IMR-90 (cell line): ENCODE data around the gene NADSYN1. TPM values are rescaled to one million over a fixed set of nuclear protein-coding genes. Genes with fewer than 3 reads are reported as not detected.

Experiments
- ATAC-seq: fragments of 200-7000 bp; cut with Tn5 transposase; 2 replicates; pipeline ENCODE4 v1.9.1; 2020; ENCODE audit warnings: low read depth, mild to moderate bottlenecking, moderate library complexity
- BruUV-seq: library from RNA; stranded (reverse); fragments of 400-500 nt; replicated peaks from 2 replicates; lab custom pipeline; 2021; lab: Mats Ljungman, UMichigan
- CTCF ChIA-PET: fragments of 300-600 bp; formaldehyde crosslinking; extraction: SDS; loops from one replicate; lab custom pipeline; 2021; ENCODE audit warnings: antibody characterized with exemption; lab: Yijun Ruan, JAX
- POLR2A ChIA-PET: fragments of 300-600 bp; sonication (Branson Sonifier 250); formaldehyde crosslinking; loops from one replicate; lab custom pipeline; 2022; ENCODE audit warnings: antibody characterized with exemption; ENCODE audit not compliant: unreplicated experiment; lab: Charles Lee
- DNase-seq: peaks from one replicate; pipeline ENCODE4 v3.0.0; 2013
- H2AFZ ChIP-seq: replicated peaks from 2 replicates; pipeline ENCODE3; 2013; ENCODE audit warnings: low read length, mild to moderate bottlenecking; ENCODE audit not compliant: poor library complexity
- H2AK5ac ChIP-seq: 2 replicates; pipeline ENCODE4 v1.6.1; 2013; ENCODE audit warnings: low read depth, low read length, inconsistent platforms
- H2AK9ac ChIP-seq: replicated peaks from 2 replicates; pipeline ENCODE3; 2013; ENCODE audit warnings: mild to moderate bottlenecking, low read depth, low read length, moderate library complexity; ENCODE audit not compliant: poor library complexity
- H2BK120ac ChIP-seq: 2 replicates; pipeline ENCODE4 v1.6.1; 2013; ENCODE audit warnings: low read depth, low read length, inconsistent platforms
- H2BK15ac ChIP-seq: 3 replicates; pipeline ENCODE4 v1.6.1; 2013; ENCODE audit warnings: low read depth, low read length, inconsistent platforms
- H2BK20ac ChIP-seq: 2 replicates; pipeline ENCODE4 v1.6.1; 2013; ENCODE audit warnings: low read depth, mild to moderate bottlenecking, inconsistent platforms, low read length, moderate library complexity
- H2BK5ac ChIP-seq: 2 replicates; pipeline ENCODE4 v1.6.1; 2013; ENCODE audit warnings: mild to moderate bottlenecking, low read depth, low read length, inconsistent platforms; ENCODE audit not compliant: poor library complexity, severe bottlenecking
- H3K14ac ChIP-seq: replicated peaks from 2 replicates; pipeline ENCODE4 v1.6.1; 2013; ENCODE audit warnings: low read depth, low read length, inconsistent platforms
- H3K18ac ChIP-seq: 2 replicates; pipeline ENCODE4 v1.6.1; 2013; ENCODE audit warnings: low read depth, low read length, control low read depth
- H3K23ac ChIP-seq: 2 replicates; pipeline ENCODE4 v1.6.1; 2013; ENCODE audit warnings: low read depth, low read length, inconsistent platforms
- H3K27ac ChIP-seq: 2 replicates; pipeline ENCODE4 v1.5.1; 2013; ENCODE audit warnings: mild to moderate bottlenecking, control low read depth, low read length; ENCODE audit not compliant: insufficient read depth
- H3K27me3 ChIP-seq: 2 replicates; pipeline ENCODE4 v1.6.1; 2013; ENCODE audit warnings: low read length; ENCODE audit not compliant: control insufficient read depth, insufficient read depth
- H3K36me3 ChIP-seq: 2 replicates; pipeline ENCODE4 v1.6.1; 2013; ENCODE audit warnings: low read length, mixed read lengths; ENCODE audit not compliant: control insufficient read depth, insufficient read depth
- H3K4ac ChIP-seq: 2 replicates; pipeline ENCODE4 v1.6.1; 2013; ENCODE audit warnings: low read depth, low read length, inconsistent platforms
- H3K4me1 ChIP-seq: 2 replicates; pipeline ENCODE4 v1.6.1; 2013; ENCODE audit warnings: low read length, mixed read lengths; ENCODE audit not compliant: control insufficient read depth, insufficient read depth
- H3K4me2 ChIP-seq: 2 replicates; pipeline ENCODE4 v1.6.1; 2013; ENCODE audit warnings: low read depth, mild to moderate bottlenecking, control low read depth, low read length, moderate library complexity
- H3K4me3 ChIP-seq: 2 replicates; pipeline ENCODE4 v1.5.1; 2013; ENCODE audit warnings: low read depth, mild to moderate bottlenecking, control low read depth, low read length, moderate library complexity; ENCODE audit not compliant: insufficient read depth
- H3K56ac ChIP-seq: 2 replicates; pipeline ENCODE4 v1.6.1; 2013; ENCODE audit warnings: low read length, inconsistent platforms; ENCODE audit not compliant: insufficient read depth; ENCODE audit errors: extremely low read depth
- H3K79me1 ChIP-seq, 2 experiments: 2 replicates each; pipeline ENCODE4 v1.6.1; 2013; ENCODE audit warnings: low read length in 2 of 2, inconsistent platforms in 1 of 2, low read depth in 1 of 2
- H3K9ac ChIP-seq: 2 replicates; pipeline ENCODE4 v1.6.1; 2013; ENCODE audit warnings: low read depth, low read length, control low read depth
- H3K9me1 ChIP-seq: 2 replicates; pipeline ENCODE4 v1.6.1; 2013; ENCODE audit warnings: low read length, inconsistent platforms; ENCODE audit not compliant: insufficient read depth
- H3K9me3 ChIP-seq: 2 replicates; pipeline ENCODE4 v1.6.1; 2013; ENCODE audit warnings: low read length; ENCODE audit not compliant: control insufficient read depth, insufficient read depth
- H4K20me1 ChIP-seq: 2 replicates; pipeline ENCODE4 v1.6.1; 2013; ENCODE audit warnings: low read length, inconsistent platforms; ENCODE audit not compliant: insufficient read depth
- H4K5ac ChIP-seq: 2 replicates; pipeline ENCODE4 v1.6.1; 2013; ENCODE audit warnings: mild to moderate bottlenecking, low read depth, low read length, control low read depth
- H4K8ac ChIP-seq, 2 experiments: 2 replicates each; pipeline ENCODE4 v1.6.1; 2013; ENCODE audit warnings: low read depth in 2 of 2, low read length in 2 of 2, control low read depth in 1 of 2, inconsistent platforms in 1 of 2
- H4K91ac ChIP-seq: 2 replicates; pipeline ENCODE4 v1.6.1; 2013; ENCODE audit warnings: low read depth, low read length, inconsistent platforms; ENCODE audit not compliant: insufficient read depth
- BHLHE40 ChIP-seq: fragments of 150-350 bp; IDR thresholded peaks from 2 replicates; pipeline ENCODE4 v1.6.1; 2016; ENCODE audit warnings: mild to moderate bottlenecking, low read depth, low read length
- CHD1 ChIP-seq: IDR thresholded peaks from 2 replicates; pipeline ENCODE4 v1.6.1; 2012; ENCODE audit warnings: low read depth, low read length, improper control_type of control experiment
- ELK1 ChIP-seq: fragments of 150-350 bp; IDR thresholded peaks from 2 replicates; pipeline ENCODE4 v1.6.1; 2016; ENCODE audit warnings: low read depth, mild to moderate bottlenecking, low read length, moderate library complexity, borderline replicate concordance
- FOS ChIP-seq: fragments of 150-350 bp; IDR thresholded peaks from 2 replicates; pipeline ENCODE4 v1.6.1; 2016; ENCODE audit warnings: low read depth, low read length
- MAFK ChIP-seq: IDR thresholded peaks from 2 replicates; pipeline ENCODE4 v1.6.1; 2012; ENCODE audit warnings: low read depth, low read length, improper control_type of control experiment
- MAZ ChIP-seq: IDR thresholded peaks from 2 replicates; pipeline ENCODE4 v1.6.1; 2012; ENCODE audit warnings: low read depth, mild to moderate bottlenecking, low read length, improper control_type of control experiment, moderate library complexity, borderline replicate concordance
- MXI1 ChIP-seq: IDR thresholded peaks from 2 replicates; pipeline ENCODE4 v1.6.1; 2012; ENCODE audit warnings: low read depth, mild to moderate bottlenecking, low read length, moderate library complexity, borderline replicate concordance
- NFE2L2 ChIP-seq: fragments of 150-350 bp; IDR thresholded peaks from 2 replicates; pipeline ENCODE4 v1.6.1; 2016; ENCODE audit warnings: low read depth, mild to moderate bottlenecking, low read length
- RCOR1 ChIP-seq: IDR thresholded peaks from 2 replicates; pipeline ENCODE4 v1.6.1; 2012; ENCODE audit warnings: mild to moderate bottlenecking, low read length, improper control_type of control experiment; ENCODE audit not compliant: insufficient replicate concordance
- SMC3 ChIP-seq: fragments of 150-350 bp; IDR thresholded peaks from 2 replicates; pipeline ENCODE4 v1.6.1; 2016; ENCODE audit warnings: low read depth, mild to moderate bottlenecking, antibody characterized with exemption, low read length, moderate library complexity
- WGBS, 2 experiments: methylation state at CpG; one replicate each; pipeline versions ENCODE4 v1.1.5 to v1.1.7; 2013; ENCODE audit warnings: missing lambda C conversion rate in 2 of 2; ENCODE audit not compliant: insufficient read length in 1 of 2; ENCODE audit errors: extremely low coverage in 2 of 2; 5-methylcytosine and 5-hydroxymethylcytosine counted together
- dilution Hi-C: fragments of 300-500 bp; cut with HindIII; formaldehyde crosslinking; loops from one replicate; pipeline ENCODE4 v1.14.3; 2018; ENCODE audit warnings: low sequenced_read_pairs; ENCODE audit not compliant: unreplicated experiment
- in situ Hi-C: fragments of 300-500 bp; cut with MboI; formaldehyde crosslinking; loops from 3 replicates; pipeline ENCODE4 v1.14.3; 2019; ENCODE audit warnings: low sequenced_read_pairs, inconsistent platforms, mixed read lengths
- intact Hi-C: fragments of 100-400 bp; cut with micrococcal nuclease; formaldehyde crosslinking; loops from 2 replicates; pipeline ENCODE4 v1.10.0; 2022
- polyA plus RNA-seq, 3 experiments: library from polyadenylated mRNA; depleted of rRNA; stranded (reverse); fragments of >200 nt; gene quantifications; 2 replicates each; pipeline ENCODE4 v1.2.3, GENCODE V29; 2012; ENCODE audit warnings: low replicate concordance in 1 of 3
- total RNA-seq: library from RNA; depleted of rRNA; stranded (reverse); fragments of >200 nt; gene quantifications from 2 replicates; pipeline ENCODE4 v1.2.3, GENCODE V29; 2012
- TF ChIP-seq, protein P1 (sequence below): conservative IDR thresholded peaks from 2 replicates; pipeline ENCODE4 v1.5.1; 2012; ENCODE audit warnings: mild to moderate bottlenecking, low read depth, low read length, improper control_type of control experiment
- TF ChIP-seq, protein P2 (sequence below): fragments of 150-350 bp; IDR thresholded peaks from 2 replicates; pipeline ENCODE4 v1.6.1; 2017; ENCODE audit warnings: mild to moderate bottlenecking, antibody characterized with exemption, low read length, low read depth

The NADSYN1 gene
- total and polyA plus RNA-seq, 2 of the 4 experiments (the other 2 are of a cell fraction) = 69.5 to 70.4 TPM

GRCh38 chr11:71485466-71485865 is 32.5 kb downstream of the NADSYN1 start:
- dilution Hi-C loops (no loop called here), in situ Hi-C loops (no loop called here), intact Hi-C loops (no loop called here)
- H4K5ac ChIP-seq = no peak overlapping the region
- no peak overlapping the region for H2BK5ac ChIP-seq
- H2BK120ac ChIP-seq = no peak overlapping the region
- H3K14ac ChIP-seq = no peak overlapping the region
- DNase-seq (no peak), ATAC-seq (no peak)
- no peaks in the 10 kb centered on the region; the same call in 1 of the 2 replicates for H4K20me1 ChIP-seq
- no peak overlapping the region for H3K4me3 ChIP-seq
- H2AK9ac ChIP-seq = no peak overlapping the region
- no peak overlapping the region for H3K4ac ChIP-seq
- H2BK15ac ChIP-seq = no peak overlapping the region
- no peak overlapping the region for H2AK5ac ChIP-seq
- H3K27me3 ChIP-seq = no peaks in the 10 kb centered on the region
- no peak overlapping the region for H3K4me2 ChIP-seq
- peaks cover 29% of the 10 kb centered on the region for H3K9me1 ChIP-seq
- no TSS peak for BruUV-seq
- peaks cover 61% of the 10 kb centered on the region for H3K36me3 ChIP-seq
- CTCF ChIA-PET = no interaction called here
- H2AFZ ChIP-seq = no peak overlapping the region
- H3K18ac ChIP-seq = no peak overlapping the region
- no peak overlapping the region for H4K91ac ChIP-seq
- H3K27ac ChIP-seq = no peak overlapping the region
- peaks cover 11% of the 10 kb centered on the region; the same call in 1 of the 2 replicates for H3K4me1 ChIP-seq
- no peak overlapping the region for H2BK20ac ChIP-seq
- peaks cover 0 to 4% of the 10 kb centered on the region in 2 experiments; a peak in 1 of 4 replicates for H3K79me1 ChIP-seq
- TF ChIP-seq RCOR1 (no peak), BHLHE40 (no peak), MXI1 (no peak), ELK1 (no peak), MAFK (no peak), SMC3 (no peak), CHD1 (no peak), NFE2L2 (no peak), MAZ (no peak), FOS (no peak)
- TF ChIP-seq, protein P1, sequence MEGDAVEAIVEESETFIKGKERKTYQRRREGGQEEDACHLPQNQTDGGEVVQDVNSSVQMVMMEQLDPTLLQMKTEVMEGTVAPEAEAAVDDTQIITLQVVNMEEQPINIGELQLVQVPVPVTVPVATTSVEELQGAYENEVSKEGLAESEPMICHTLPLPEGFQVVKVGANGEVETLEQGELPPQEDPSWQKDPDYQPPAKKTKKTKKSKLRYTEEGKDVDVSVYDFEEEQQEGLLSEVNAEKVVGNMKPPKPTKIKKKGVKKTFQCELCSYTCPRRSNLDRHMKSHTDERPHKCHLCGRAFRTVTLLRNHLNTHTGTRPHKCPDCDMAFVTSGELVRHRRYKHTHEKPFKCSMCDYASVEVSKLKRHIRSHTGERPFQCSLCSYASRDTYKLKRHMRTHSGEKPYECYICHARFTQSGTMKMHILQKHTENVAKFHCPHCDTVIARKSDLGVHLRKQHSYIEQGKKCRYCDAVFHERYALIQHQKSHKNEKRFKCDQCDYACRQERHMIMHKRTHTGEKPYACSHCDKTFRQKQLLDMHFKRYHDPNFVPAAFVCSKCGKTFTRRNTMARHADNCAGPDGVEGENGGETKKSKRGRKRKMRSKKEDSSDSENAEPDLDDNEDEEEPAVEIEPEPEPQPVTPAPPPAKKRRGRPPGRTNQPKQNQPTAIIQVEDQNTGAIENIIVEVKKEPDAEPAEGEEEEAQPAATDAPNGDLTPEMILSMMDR = no peak
- TF ChIP-seq, protein P2, sequence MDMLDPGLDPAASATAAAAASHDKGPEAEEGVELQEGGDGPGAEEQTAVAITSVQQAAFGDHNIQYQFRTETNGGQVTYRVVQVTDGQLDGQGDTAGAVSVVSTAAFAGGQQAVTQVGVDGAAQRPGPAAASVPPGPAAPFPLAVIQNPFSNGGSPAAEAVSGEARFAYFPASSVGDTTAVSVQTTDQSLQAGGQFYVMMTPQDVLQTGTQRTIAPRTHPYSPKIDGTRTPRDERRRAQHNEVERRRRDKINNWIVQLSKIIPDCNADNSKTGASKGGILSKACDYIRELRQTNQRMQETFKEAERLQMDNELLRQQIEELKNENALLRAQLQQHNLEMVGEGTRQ = no peak
- no peaks in the 10 kb centered on the region for H3K9me3 ChIP-seq
- no peak overlapping the region for H4K8ac ChIP-seq
- POLR2A ChIA-PET = no interaction called here
- no peak overlapping the region for H3K9ac ChIP-seq
- H3K23ac ChIP-seq = no peak overlapping the region
- no peak overlapping the region for H3K56ac ChIP-seq
- 94% methylated on average over 6 of the region's 18 CpGs; no CpG with 5 or more reads in 1 of the 2 experiments for WGBS, 2 experiments
